Thyroid gland (tissue), 4 donors: ENCODE measurements around the gene SLC5A6. TPM values are rescaled to one million over a fixed set of nuclear protein-coding genes. Genes with fewer than 3 reads are reported as not detected.

Source experiments
- DNase-seq, 2 donors: peaks; one replicate each; pipeline ENCODE4 v3.0.0-alpha.2; 2019
- H3K27ac ChIP-seq, 3 donors: fragments of 200-600 bp; sonication (generic); 1 replicate in 2 of 3; 2 replicates in 1 of 3; pipeline ENCODE4 v1.5.1; 2016 to 2019; ENCODE audit warnings: mild to moderate bottlenecking in 1 of 3, moderate library complexity in 1 of 3
- H3K27me3 ChIP-seq: fragments of 200-600 bp; sonication (generic); one replicate; pipeline ENCODE4 v1.5.1; 2019
- H3K36me3 ChIP-seq, 2 donors: fragments of 200-600 bp; sonication (generic); one replicate each; pipeline ENCODE4 v1.5.1; 2016 to 2019
- H3K4me1 ChIP-seq, 2 donors: fragments of 200-600 bp; sonication (generic); one replicate each; pipeline ENCODE4 v1.5.1; 2017 to 2019
- H3K4me3 ChIP-seq, 3 donors: fragments of 200-600 bp; sonication (generic); replicated peaks in 1 of 3; 1 replicate in 2 of 3; 2 replicates in 1 of 3; pipeline ENCODE4 v1.5.1; 2016; ENCODE audit warnings: mild to moderate bottlenecking in 1 of 3
- H3K9me3 ChIP-seq: fragments of 200-600 bp; sonication (generic); one replicate; pipeline ENCODE4 v1.5.1; 2017
- CTCF ChIP-seq, 6 experiments: fragments of 200-600 bp in 3 of 6; fragments of 450-650 bp in 3 of 6; sonication (generic) in 3 of 6; IDR thresholded peaks; one replicate each; pipeline ENCODE4 v1.5.1; 2016 to 2019; ENCODE audit warnings: antibody characterized with exemption in 6 of 6, mild to moderate bottlenecking in 2 of 6, inconsistent platforms in 1 of 6, moderate library complexity in 1 of 6
- POLR2A ChIP-seq, 2 donors: fragments of 450-650 bp; IDR thresholded peaks; one replicate each; pipeline ENCODE4 v1.6.1; 2017; ENCODE audit warnings: antibody characterized with exemption in 2 of 2, mild to moderate bottlenecking in 2 of 2, moderate library complexity in 1 of 2
- WGBS, 2 donors: methylation state at CpG; one replicate each; pipeline ENCODE4 v1.1.5; 2017; 5-methylcytosine and 5-hydroxymethylcytosine counted together
- intact Hi-C: fragments of 100-400 bp; cut with DNase I; formaldehyde crosslinking; loops from one replicate; pipeline ENCODE4 v1.15.1; 2023
- total RNA-seq, 4 donors: library from RNA; depleted of rRNA; stranded (reverse); fragments of >200 nt; gene quantifications; one replicate each; pipeline ENCODE4 v1.2.3, GENCODE V29; 2016

Gene SLC5A6
- total RNA-seq, 4 donors from 2014 or later = 10.9 to 34.0 (median 22.0) TPM

- TF ChIP-seq CTCF (IDR thresholded peaks at IDR 0.05) = no peak
- no peak for TF ChIP-seq POLR2A (IDR thresholded peaks at IDR 0.05)
- no peaks in the 10 kb centered on the region for H3K27me3 ChIP-seq
- H3K27ac ChIP-seq = peak overlapping the region in 1 of 3 donors; percentile 47
- intact Hi-C loops = no loop called here
- H3K4me3 ChIP-seq = peak overlapping the region in 2 of 3 donors; percentile 37 to 64
- H3K36me3 ChIP-seq = peaks cover 0 to 9% of the 10 kb centered on the region in 2 donors
- H3K4me1 ChIP-seq = peaks cover 14 to 20% of the 10 kb centered on the region in 2 donors
- DNase-seq = no peak
- WGBS, 2 donors = 86 to 90% methylated on average over 13 of the region's 13 CpGs
- H3K9me3 ChIP-seq = no peaks in the 10 kb centered on the region
These were observed 4.5 kb upstream of the SLC5A6 start for GRCh38 chr2:27216416-27217137.

- H3K36me3 ChIP-seq = peaks cover 0 to 9% of the 10 kb centered on the region in 2 donors
- TF ChIP-seq POLR2A (IDR thresholded peaks at IDR 0.05) (no peak), CTCF (IDR thresholded peaks at IDR 0.05) (no peak)
- 85 to 94% methylated on average over 3 of the region's 3 CpGs for WGBS, 2 donors
- H3K9me3 ChIP-seq = no peaks in the 10 kb centered on the region
- H3K4me3 ChIP-seq = no peak overlapping the region
- peaks cover 20 to 25% of the 10 kb centered on the region in 2 donors for H3K4me1 ChIP-seq
- H3K27ac ChIP-seq = no peak overlapping the region
- no peak for DNase-seq
- intact Hi-C loops = no loop called here
- H3K27me3 ChIP-seq = no peaks in the 10 kb centered on the region
These were observed 2.9 kb upstream of the SLC5A6 start for GRCh38 chr2:27214941-27215340.

DNA sequence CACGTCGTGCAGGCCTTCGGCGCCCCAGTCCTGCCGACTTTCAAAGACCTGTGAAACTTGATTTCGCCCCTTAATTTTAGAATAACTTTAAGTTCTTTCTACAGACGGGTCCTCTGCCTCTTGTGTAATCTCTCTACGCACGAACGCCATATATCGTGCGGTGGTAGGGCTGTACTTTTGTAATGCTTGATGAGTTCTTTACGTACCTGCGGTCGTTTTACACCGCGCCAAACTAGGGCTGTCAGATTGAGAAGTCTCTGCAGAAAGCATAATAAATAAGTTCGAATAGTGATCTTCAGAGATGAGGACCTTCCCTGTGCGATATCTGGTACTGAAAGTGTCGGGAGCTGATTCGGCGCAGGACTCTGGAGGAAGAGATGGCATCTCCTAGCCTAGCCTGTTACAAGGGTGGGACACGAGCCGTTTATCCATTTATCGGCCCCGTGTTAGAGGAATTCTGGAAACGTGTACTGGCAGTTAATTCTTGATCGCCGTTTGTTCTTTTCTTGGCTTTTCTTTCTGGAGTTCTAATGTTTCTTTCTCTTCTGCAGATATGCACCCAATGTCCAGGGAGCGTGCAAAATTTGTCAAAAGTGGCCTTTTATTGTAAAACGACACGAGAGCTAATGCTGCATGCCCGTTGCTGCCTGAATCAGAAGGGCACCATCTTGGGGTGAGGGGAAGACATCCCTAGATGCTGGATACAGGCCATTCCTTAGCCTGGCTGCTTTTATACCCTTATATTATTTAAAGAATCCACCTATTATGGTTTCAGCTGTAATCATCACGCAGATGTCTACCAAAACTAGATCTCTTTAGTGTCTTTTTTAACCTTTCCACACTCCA, 781 bp upstream of the SLC5A6 start:
- Histone ChIP-seq H3K4me3 (peak overlapping the region; percentile 34 to 67 (median 54)), H3K4me1 (peaks cover 16 to 20% of the 10 kb centered on the region in 2 donors), H3K36me3 (peaks cover 0 to 9% of the 10 kb centered on the region in 2 donors), H3K9me3 (no peaks in the 10 kb centered on the region), H3K27me3 (no peaks in the 10 kb centered on the region), H3K27ac (peak overlapping the region; percentile 93 to 96 (median 95))
- no peak for DNase-seq
- no peak for TF ChIP-seq CTCF (IDR thresholded peaks at IDR 0.05)
- TF ChIP-seq POLR2A (IDR thresholded peaks at IDR 0.05) = no peak
- intact Hi-C loops = no loop called here
- 9 to 10% methylated on average over 34 of the region's 34 CpGs for WGBS, 2 donors

DNA sequence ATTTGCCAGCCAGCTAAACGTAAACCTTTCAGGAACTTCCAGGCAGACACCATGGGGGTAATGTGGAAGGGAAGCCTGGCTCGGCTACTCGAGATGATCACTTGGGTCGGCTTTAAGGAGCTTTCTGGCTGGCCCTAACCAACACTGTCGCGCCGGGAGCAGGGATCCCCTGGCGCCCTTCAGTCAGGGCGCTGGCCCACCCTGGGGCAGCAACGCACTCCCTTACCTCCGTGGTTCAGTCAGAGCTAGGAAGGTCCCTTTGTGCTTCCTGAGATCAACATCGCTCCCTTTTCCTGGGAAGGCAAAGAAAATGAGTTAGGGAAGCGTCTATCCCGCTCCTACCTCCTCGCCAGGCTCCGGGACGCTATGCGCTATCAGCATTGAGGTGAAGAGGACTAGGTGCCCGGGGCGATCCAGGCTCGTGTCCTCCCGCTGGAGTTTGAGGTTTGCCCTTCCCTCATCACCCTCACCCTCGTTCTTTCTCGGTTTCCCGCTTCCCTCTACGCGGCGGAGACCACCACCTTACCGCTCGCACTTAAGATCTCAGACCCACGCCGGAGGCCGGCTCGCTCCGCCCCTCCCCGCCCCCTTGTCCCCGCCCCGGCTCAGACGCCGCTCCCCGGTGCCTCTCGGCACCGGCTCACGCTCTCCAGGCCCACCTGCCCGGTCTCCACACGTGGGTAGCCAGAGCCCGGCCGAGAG, 676 bp downstream of the SLC5A6 start:
- Histone ChIP-seq H3K4me3 (peak overlapping the region; percentile 43 to 67 (median 54)), H3K27me3 (no peaks in the 10 kb centered on the region), H3K4me1 (peaks cover 10 to 14% of the 10 kb centered on the region in 2 donors), H3K27ac (peak overlapping the region; percentile 93 to 96 (median 95)), H3K9me3 (no peaks in the 10 kb centered on the region), H3K36me3 (peaks cover 0 to 17% of the 10 kb centered on the region in 2 donors)
- TF ChIP-seq CTCF (IDR thresholded peaks at IDR 0.05) (no peak), POLR2A (IDR thresholded peaks at IDR 0.05) (no peak)
- intact Hi-C loops = no loop called here
- peak in 1 of 2 donors; percentile 33 for DNase-seq
- WGBS, 2 donors = 1 to 4% methylated on average over 28 to 47 of the region's 48 CpGs
